Measurements from ENCODE around the gene LLCFC1.
"Not testable (repeated sequence)": the region's sequence is repeated elsewhere in the genome, so short reads cannot be mapped to it uniquely, and the experiment has no call there.

The LLCFC1 gene

DNA sequence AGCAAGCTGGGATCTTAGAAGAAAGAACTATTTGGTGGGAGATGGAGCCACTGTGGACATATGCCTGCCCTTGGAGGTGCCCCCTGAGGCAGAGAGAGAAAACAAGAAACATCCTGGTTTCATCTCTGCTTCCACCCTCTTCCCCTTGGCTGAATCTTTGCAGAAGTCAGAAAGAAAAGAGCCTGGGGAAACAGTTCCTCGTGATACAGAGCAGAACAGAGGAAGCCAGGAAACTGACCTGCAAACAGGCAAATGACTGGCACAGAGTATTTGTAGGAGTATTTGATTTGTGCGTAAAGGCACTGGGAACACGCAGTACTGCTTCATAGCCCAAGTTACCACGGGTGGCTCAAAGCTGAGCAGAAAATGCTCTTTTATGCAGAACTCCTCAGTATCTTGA lies 29.9 kb downstream of the LLCFC1 start:
- H3K4me3 ChIP-seq (replicated peaks; ENCODE audit: low read depth, low read length) = no peak overlapping the region
- DNase-seq (ENCODE audit: low read depth) = no peak
- TF ChIP-seq, protein P1, sequence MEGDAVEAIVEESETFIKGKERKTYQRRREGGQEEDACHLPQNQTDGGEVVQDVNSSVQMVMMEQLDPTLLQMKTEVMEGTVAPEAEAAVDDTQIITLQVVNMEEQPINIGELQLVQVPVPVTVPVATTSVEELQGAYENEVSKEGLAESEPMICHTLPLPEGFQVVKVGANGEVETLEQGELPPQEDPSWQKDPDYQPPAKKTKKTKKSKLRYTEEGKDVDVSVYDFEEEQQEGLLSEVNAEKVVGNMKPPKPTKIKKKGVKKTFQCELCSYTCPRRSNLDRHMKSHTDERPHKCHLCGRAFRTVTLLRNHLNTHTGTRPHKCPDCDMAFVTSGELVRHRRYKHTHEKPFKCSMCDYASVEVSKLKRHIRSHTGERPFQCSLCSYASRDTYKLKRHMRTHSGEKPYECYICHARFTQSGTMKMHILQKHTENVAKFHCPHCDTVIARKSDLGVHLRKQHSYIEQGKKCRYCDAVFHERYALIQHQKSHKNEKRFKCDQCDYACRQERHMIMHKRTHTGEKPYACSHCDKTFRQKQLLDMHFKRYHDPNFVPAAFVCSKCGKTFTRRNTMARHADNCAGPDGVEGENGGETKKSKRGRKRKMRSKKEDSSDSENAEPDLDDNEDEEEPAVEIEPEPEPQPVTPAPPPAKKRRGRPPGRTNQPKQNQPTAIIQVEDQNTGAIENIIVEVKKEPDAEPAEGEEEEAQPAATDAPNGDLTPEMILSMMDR (IDR thresholded peaks at IDR 0.05; ENCODE audit: low read length, missing control alignments) = no peak

- TF ChIP-seq, protein P1 (IDR thresholded peaks at IDR 0.05; ENCODE audit: low read length, missing control alignments) = no peak
- no peak overlapping the region for H3K4me3 ChIP-seq (replicated peaks; ENCODE audit: low read depth, low read length)
- DNase-seq (ENCODE audit: low read depth) = no peak
Measured at GRCh38 chr7:142974626-142975025, 35.3 kb downstream of the LLCFC1 start.

- not testable (repeated sequence) for H3K4me3 ChIP-seq (replicated peaks; ENCODE audit: low read depth, low read length); DNase-seq (ENCODE audit: low read depth)
Measured at GRCh38 chr7:142978402-142978801, 39.1 kb downstream of the LLCFC1 start.

DNA sequence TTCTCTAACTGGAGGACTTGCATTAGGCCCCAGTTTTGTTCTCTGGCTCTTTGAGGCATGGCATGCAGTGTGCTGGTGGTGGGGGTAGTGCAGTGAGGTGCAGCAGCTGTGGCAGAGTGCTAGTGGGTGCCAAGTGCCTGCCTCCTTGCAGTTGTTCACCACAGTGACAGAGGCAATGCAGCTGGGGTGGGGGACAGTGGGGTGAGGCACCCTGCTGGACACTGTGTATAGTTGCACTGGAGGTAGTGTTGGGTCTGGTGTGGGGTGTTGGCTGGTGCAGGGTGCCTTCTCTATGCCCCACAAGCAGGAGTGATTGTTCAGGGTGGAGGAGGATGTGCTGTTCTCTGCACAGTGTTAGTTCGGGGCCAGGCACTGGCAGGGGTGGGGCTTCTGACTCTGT lies 44.5 kb downstream of the LLCFC1 start:
- DNase-seq (ENCODE audit: low read depth) = no peak
- TF ChIP-seq, protein P1 (IDR thresholded peaks at IDR 0.05; ENCODE audit: low read length, missing control alignments) = no peak
- no peak overlapping the region for H3K4me3 ChIP-seq (replicated peaks; ENCODE audit: low read depth, low read length)

DNA sequence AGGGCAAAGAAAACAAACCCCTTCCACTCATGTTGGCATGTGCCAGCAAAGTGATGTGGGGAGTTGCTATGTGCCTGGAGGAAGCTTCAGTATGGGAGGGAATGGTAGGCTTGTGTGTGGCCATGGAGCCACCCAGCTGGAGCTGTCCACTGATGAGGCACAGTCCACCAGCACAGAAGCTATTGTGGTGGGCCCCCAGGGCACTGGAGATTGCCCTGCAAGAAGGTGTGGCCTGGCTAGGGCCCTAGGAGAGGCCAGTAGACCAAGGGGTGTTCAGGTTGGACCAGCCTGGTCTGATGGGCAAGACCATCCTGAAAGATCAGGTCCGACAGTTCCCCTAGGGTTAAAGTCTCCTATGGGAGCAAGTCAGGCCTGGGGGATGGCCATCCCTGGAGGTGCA lies 45.0 kb downstream of the LLCFC1 start:
- TF ChIP-seq, protein P1 (IDR thresholded peaks at IDR 0.05; ENCODE audit: low read length, missing control alignments) = no peak
- no peak overlapping the region for H3K4me3 ChIP-seq (replicated peaks; ENCODE audit: low read depth, low read length)
- no peak for DNase-seq (ENCODE audit: low read depth)

Data from fibroblast of pulmonary artery (primary cell).